HG03103 (cell line): ENCODE results near the gene CCDC73.

Experiments
- ATAC-seq: cut with Tn5 transposase; IDR thresholded peaks from one replicate; pipeline ENCODE4 v1.9.1; 2021; ENCODE audit warnings: low read depth; ENCODE audit not compliant: unreplicated experiment

The CCDC73 gene

DNA sequence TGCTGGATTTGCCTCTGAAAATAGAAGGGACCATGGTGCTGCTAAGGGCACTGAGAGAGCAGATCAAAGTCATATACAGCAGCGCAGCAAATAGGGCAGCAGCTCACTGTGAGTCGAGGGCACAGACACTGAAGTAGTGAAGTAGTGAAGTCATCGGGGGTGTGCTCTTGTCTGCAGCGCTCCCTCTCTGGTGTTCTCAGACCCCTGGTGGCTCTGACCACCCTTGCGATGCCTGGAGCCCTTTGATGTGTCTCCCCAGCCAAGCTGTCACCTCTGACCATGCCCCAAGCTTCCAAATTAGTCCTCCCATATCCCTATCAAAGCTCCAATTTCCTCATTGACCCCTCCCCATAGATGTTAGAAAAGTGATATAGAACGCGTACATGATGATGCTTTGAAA, 238.6 kb downstream of the CCDC73 start:
- no peak for ATAC-seq

GRCh38 chr11:32555091-32555490, 239.4 kb downstream of the CCDC73 start:
- no peak for ATAC-seq
